Measurements from ENCODE around the gene STAT1.

GRCh38 chr2:191036363-191036762 is 22.4 kb upstream of the STAT1 start:
- TF ChIP-seq CTCF (IDR thresholded peaks at IDR 0.05; ENCODE audit: low read depth, low read length), result no peak
- TF ChIP-seq EZH2phosphoT487 (IDR thresholded peaks at IDR 0.05; ENCODE audit: low read depth), result no peak
